GM18505 (cell line): ENCODE data around the gene CCDC7.
"Not testable (repeated sequence)": the region's sequence is repeated elsewhere in the genome, so short reads cannot be mapped to it uniquely, and the experiment has no call there.

Experiments
- ATAC-seq: cut with Tn5 transposase; IDR thresholded peaks from one replicate; pipeline ENCODE4 v1.9.1; 2021; ENCODE audit not compliant: unreplicated experiment
- POLR2A ChIP-seq: IDR thresholded peaks from 4 replicates; pipeline ENCODE4 v1.6.1; 2011; ENCODE audit warnings: borderline replicate concordance; ENCODE audit not compliant: insufficient read depth, insufficient read length; ENCODE audit errors: extremely low read depth

Gene CCDC7

DNA sequence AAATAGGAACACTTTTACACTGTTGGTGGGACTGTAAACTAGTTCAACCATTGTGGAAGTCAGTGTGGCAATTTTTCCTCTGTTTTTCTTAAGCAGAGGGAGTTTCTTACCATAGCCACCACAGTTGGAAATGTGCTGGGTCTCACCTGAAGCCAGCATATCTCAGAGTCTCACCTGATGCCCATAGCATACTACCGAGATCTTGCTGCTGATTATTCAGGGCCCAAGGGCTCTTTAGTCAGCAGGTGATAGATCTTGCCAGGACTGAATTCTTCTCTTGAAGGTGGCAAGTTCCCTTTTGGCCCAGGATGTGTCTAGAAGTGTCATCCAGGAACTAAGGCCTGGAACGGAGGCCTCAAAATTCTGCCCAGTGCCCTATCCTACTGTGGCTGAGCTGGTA, 215.4 kb downstream of the CCDC7 start:
- ATAC-seq: no peak
- TF ChIP-seq POLR2A: no peak

DNA sequence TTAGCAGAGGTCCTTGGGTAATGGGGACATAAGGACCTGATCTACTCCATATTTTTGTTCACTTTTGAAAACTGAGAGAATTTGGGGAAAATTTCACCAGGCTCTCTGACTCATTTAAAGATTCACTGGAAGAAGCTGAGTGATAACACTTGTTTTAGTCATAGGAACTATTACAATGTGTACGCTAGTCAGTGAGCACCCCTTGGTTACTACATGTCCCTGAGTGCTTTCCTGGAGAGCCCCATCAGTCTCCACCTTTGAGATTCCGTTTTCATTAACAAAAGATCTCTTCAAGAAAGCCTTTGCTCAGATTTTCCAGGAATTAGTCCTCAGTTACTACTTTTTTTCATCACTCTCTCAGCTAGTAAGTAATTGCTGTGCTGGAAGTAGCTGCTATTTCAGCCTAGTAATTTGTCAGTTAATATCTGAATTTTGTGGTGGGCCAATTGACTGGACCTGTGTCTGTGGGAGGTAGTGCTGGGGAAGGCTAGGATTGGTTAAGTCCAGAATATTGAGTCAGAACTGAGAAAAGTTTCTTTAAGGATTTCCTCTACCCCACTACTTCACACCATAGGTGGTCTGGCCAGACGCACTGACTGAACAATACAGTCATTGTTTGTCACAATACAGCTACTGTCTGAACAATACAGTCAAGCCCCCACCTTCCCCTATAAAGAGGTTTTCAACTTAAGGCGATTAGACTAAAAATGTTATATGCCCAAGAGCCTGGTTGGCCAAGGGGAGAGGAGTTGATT, 235.0 kb downstream of the CCDC7 start:
- no peak for TF ChIP-seq POLR2A
- ATAC-seq: no peak

DNA sequence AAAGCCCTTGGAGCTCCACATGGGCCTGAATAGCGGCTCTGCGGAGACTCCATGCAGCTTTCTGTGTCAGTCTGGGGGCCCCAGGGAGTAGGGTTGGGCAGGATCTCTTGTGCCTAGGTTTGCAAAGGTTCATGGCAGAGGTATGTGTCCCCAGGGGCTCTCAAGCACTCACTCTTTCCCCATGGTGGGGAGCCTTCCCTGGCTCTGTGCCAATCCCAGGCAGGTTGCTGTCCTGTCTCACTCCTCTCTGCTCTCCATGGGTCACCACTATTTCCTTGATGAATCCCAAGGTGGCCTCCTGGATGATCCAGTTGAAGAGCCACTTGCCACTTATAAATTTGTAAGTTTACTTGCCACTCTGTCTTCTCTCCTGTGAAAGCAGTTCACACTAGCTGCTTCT, 238.4 kb downstream of the CCDC7 start:
- no peak for ATAC-seq
- no peak for TF ChIP-seq POLR2A

DNA sequence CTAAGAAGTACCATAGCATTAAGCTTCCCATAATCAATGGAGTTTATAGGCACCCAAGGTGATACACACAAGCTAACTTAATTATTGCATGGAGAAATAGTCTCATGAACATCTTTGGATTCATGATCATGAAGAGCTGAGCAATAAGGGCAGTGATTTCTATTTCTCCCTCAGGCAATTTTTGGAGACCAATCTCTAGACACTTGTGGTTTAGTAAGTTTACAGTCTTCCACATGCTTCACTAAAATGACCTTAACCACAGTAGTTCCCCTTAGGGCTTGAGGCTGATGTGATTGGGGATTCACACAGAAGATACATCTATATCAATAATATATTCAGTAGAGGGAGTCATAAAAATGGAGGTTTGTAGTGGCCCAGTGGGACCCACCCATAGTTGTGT, 241.2 kb downstream of the CCDC7 start:
- ATAC-seq: no peak
- TF ChIP-seq POLR2A: no peak

DNA sequence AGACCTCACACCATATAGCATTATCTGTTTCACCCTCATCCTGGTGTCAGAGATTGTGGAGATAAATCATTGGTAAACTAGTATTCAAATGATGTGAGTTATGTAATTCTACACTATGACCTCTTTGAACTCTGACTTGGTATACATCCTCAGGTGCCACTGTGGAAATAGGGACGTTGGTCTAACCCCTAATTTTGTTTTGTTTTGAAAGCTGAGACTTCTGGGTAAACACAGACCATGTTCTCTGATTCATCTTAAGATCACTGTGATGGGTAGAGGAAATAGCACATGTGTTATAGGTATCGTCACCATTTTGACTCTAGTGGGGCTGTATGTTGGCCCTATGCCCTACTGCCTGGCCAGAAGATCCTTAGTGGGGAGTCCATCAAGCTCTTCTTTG, 241.6 kb downstream of the CCDC7 start:
- TF ChIP-seq POLR2A: no peak
- ATAC-seq: no peak

DNA sequence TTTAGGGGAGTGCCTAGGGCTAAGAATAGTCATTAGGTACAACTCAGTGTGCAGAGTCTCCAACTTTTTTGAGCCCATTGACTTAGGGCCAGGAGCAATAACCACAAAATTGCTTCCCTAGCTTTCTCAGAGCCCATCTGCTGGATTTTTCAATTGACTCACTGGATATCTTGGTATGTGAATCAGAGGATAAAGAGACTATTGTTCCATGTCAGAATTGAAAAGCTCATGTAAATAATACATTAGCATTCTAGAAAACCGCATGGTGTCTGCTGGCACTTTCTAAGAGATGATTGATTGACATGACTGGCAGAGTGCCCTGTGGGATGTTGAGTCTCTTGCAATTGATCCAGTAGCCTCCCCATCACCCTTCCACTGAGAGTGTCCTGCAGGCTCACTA, 246.2 kb downstream of the CCDC7 start:
- no peak for TF ChIP-seq POLR2A
- ATAC-seq: no peak

DNA sequence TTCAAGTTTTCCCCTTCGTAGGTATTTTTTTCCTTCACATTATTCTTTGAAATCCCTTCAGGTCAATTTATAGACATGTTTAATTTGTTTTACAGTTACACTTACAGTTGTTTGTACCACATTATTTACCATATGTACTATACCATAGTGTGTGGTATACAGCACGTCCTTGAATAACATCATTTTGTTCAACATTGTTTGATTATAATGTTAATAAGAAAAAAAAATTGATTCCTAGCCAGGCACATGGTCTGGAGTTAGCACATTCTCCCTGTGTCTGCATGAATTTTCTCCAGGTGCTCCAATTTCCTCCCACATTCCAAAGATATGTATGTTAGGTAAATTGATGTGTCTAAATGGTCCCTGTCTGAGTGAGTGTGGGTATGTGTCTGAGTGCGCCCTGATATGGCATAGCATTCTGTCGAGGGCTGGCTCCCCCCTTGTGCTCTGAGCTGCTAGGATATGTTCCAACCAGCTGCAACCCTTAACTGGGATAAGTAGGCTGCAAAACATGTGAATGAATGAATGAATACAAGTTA, 247.6 kb downstream of the CCDC7 start:
- no peak for TF ChIP-seq POLR2A
- no peak for ATAC-seq

DNA sequence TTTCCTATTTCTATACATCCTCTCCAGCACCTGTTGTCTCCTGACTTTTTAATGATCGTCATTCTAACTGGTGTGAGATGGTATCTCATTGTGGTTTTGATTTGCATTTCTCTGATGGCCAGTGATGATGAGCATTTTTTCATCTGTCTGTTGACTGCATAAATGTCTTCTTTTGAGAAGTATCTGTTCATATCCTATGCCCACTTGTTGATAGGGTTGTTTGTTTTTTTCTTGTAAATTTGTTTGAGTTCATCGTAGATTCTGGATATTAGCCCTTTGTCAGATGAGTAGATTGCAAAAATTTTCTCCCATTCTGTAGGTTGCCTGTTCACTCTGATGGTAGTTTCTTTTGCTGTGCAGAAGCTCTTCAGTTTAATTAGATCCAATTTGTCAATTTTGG, 253.7 kb downstream of the CCDC7 start:
- not testable (repeated sequence) for ATAC-seq

DNA sequence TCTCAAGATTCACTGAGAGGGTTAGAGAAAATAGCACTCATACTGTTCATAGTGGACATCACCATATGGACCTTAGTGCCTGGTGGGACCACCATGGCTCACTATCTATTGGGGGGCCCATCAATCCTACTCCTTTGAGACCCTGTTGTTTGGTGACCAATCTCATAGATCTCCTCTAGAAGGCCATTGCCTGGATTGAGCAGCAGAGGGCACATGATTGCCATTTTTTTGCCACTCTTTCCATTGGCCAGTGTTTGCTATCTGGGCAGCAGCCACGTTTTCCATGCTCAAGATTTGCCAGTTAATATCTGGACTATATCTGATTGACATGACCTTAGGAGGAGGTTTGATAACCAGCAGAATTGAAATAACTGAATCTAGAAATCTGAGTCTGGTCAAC, 267.6 kb downstream of the CCDC7 start:
- ATAC-seq: no peak
- no peak for TF ChIP-seq POLR2A

DNA sequence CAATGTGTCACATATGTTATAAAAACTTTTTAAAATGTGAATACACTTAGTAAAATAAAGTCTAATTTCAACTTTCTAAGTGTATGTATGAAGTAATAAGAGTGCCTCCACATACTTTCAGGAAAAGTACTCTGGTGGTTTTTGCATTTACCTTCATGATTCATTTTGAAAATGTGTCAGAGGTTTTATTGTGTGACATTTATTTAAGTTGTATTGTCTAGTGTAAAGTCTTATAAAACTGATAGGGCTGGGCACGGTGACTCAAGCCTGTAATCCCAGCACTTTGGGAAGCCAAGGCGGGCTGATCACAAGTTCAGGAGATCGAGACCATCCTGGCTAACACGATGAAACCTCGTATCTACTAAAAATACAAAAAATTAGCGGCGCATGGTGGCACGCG, 285.6 kb downstream of the CCDC7 start:
- no peak for TF ChIP-seq POLR2A
- ATAC-seq: no peak

DNA sequence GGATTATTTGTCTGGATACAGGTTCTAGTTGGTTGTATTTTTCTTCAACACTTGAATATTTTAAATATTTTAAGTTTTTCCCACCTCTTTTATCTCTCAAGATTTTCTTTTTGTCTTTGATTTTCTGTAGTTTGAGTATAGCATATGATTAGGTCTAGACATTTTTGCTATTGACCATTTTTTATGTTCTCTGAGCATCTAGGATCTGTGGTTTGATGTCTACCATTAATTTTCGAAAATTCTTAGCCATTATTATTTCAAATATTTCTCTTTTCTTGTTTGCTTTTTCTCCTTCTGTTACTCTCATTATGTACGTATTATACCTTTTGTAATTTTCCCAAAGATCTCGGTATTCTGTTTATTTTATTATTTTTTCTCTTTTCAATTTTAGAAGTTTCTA, 293.0 kb downstream of the CCDC7 start:
- no peak for TF ChIP-seq POLR2A
- ATAC-seq: no peak

DNA sequence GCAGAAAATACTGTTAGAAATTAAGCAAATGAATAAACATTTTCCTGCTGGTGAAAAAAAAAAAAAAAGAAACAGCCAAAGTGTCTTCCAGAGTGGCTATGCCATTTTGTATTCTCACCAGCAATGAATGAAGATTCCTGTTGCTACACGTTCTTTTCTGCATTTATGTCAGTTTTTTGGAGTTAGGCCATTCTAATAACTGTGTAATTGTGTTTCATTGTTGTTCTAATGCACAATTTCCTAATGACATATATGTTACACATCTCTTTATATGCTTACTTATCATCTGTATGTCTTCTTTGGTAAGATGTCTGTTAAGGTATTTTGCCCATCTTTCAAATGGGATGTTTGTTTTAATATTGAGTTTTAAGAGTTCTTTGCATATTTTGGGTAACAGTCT, 298.4 kb downstream of the CCDC7 start:
- TF ChIP-seq POLR2A: no peak
- no peak for ATAC-seq

DNA sequence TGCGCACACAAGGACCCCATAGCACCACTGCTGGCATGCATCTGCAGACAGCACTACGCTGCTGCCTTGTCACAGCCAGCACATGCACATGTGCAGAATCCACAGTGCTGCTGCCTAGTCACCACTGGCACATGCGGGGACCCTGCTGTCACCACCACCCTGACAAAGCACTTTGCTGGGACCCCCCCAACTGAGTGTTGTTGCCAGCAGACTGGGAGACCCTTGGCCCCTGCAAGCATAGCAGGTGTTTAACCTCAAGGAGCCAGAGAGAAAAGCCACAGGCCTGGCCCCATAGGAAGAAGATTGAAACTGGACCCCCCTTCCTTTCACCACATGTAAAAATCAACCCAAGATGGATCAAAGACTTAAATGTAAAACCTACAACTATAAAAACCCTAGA, 300.9 kb downstream of the CCDC7 start:
- no peak for ATAC-seq
- no peak for TF ChIP-seq POLR2A

DNA sequence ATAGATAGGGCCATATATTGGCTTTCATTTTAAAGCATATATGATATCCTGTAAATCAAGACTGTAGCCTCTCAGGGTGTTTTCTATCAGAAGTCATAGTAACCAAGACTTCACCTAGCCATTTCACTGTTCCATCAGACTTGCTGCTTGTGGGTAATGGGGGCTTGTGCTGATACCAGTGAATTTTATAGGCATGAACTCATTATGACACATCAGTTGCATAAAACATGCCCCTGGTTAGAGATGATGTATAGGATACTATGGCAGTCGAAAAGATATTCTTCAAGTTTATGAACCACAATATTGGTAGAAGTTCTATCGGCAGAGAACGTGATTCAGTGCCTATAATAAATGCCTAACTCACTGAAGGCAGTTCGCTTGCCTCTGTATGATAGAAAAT, 305.6 kb downstream of the CCDC7 start:
- ATAC-seq: no peak

DNA sequence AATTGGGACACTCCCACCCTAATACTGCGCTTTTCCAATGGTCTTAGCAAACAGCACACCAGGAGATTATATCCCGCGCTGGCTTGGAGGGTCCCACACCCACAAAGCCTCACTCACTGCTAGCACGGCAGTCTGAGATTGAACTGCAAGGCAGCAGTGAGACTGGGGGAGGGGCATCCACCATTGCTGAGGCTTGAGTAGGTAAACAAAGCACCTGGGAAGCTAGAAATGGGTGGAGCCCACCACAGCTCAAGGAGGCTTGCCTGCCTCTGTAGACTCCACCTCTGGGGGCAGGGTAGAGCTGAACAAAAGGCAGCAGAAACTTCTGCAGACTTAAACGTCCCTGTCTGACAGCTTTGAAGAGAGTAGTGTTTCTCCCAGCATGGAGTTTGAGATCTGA, 309.0 kb downstream of the CCDC7 start:
- not testable (repeated sequence) for ATAC-seq

More for the DNA sequence above, 305.6 kb downstream of the CCDC7 start:
- TF ChIP-seq POLR2A: no peak

DNA sequence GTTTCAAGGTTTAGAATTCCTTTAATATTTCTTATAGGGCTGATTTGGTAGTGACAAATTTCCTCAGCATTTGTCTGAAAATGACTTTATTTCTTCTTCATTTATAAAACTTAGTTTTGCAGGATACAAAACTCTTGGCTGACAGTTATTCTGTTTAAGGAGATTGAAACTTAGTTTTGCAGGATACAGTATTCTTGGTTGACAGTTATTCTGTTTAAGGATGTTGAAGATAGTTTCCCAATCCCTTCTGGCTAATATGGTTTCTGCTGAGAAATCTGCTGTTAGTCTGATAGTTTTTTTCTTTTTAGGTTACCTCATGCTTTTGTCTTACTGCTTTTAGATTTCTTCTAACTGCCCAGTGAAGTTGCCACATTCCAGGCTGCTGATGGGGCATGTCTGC, 325.3 kb downstream of the CCDC7 start:
- no peak for ATAC-seq

DNA sequence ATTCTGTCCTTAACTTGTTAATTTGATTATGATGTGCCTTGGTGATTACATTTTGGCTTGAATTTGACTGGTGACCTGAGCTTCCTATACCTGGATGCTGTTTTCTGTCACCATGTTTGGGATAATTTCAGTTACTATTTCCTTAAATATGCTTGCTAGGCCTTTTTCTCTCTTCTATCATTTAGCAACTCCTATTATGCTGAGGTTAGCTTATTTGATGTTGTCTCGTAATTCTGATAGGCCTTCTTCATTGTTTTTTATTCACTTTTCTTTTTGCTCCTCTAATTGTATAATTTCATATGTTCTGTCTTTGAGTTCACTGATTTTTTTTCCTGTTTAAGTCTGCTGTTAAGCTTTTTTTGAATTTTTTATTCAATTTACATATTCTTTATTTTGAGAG, 327.2 kb downstream of the CCDC7 start:
- TF ChIP-seq POLR2A: no peak
- no peak for ATAC-seq

More for the DNA sequence above, 325.3 kb downstream of the CCDC7 start:
- no peak for TF ChIP-seq POLR2A
